Measurements from ENCODE around the gene KPNA1. TPM values are rescaled to one million over a fixed set of nuclear protein-coding genes. Genes with fewer than 3 reads are reported as not detected.

KPNA1 gene
- total and polyA plus RNA-seq, 2 of the 13 experiments (the other 11 are each of a cell fraction or from before 2014, with no cell fraction given) = 15.4 to 30.0 TPM

- TF ChIP-seq ZNF382 (CRISPR knock-in tag; IDR thresholded peaks at IDR 0.05; ENCODE audit: borderline replicate concordance) (no peak), KLF6 (CRISPR knock-in tag; IDR thresholded peaks at IDR 0.05) (no peak), ZNF567 (CRISPR knock-in tag; IDR thresholded peaks at IDR 0.05; ENCODE audit: borderline replicate concordance) (no peak), ZNF12 (CRISPR knock-in tag; IDR thresholded peaks at IDR 0.05) (peak; percentile 48; the same call in 1 of the 2 replicates), PPARG (CRISPR knock-in tag; conservative IDR thresholded peaks at IDR 0.05) (0 out of 2 replicates have a peak, but pooled peaks have one; percentile 57), ZHX2 (IDR thresholded peaks at IDR 0.05; ENCODE audit: low read depth) (no peak), ZHX2 (CRISPR knock-in tag; IDR thresholded peaks at IDR 0.05; ENCODE audit: borderline replicate concordance) (no peak), ZNF609 (CRISPR knock-in tag; IDR thresholded peaks at IDR 0.05; ENCODE audit: borderline replicate concordance) (peak; percentile 64), SOX6 (IDR thresholded peaks at IDR 0.05) (no peak), SOX6 (CRISPR knock-in tag; IDR thresholded peaks at IDR 0.05) (peak; percentile 96), ZNF468 (CRISPR knock-in tag; IDR thresholded peaks at IDR 0.05) (no peak), ZNF615 (CRISPR knock-in tag; IDR thresholded peaks at IDR 0.05; ENCODE audit: borderline replicate concordance) (no peak), TIGD3 (CRISPR knock-in tag; IDR thresholded peaks at IDR 0.05; ENCODE audit: borderline replicate concordance) (no peak), HMG20A (CRISPR knock-in tag; IDR thresholded peaks at IDR 0.05; ENCODE audit: borderline replicate concordance) (peak; percentile 77), ZNF557 (CRISPR knock-in tag; IDR thresholded peaks at IDR 0.05) (no peak), SOX13 (IDR thresholded peaks at IDR 0.05) (peak; percentile 73; the same call in 1 of the 2 replicates), SOX13 (CRISPR knock-in tag; conservative IDR thresholded peaks at IDR 0.05 in 1 of 2, IDR thresholded peaks at IDR 0.05 in 1 of 2) (peak in 1 of 2 experiments; percentile 93; a peak in 2 of 4 replicates), ZNF703 (CRISPR knock-in tag; IDR thresholded peaks at IDR 0.05; ENCODE audit: borderline replicate concordance) (no peak)
Observed at GRCh38 chr3:122391681-122392446, 122.9 kb downstream of the KPNA1 start (continued).

Measured in HepG2 (cell line).